22Rv1 (cell line): ENCODE data around the gene TTC32.
A peak's percentile ranks its signal among the peaks of the same experiment; 100 is the strongest.

Experiments used
- H3K27ac ChIP-seq: fragments of 450-650 bp; 2 replicates; pipeline ENCODE4 v1.5.1; 2017
- ZFX ChIP-seq: fragments of 450-650 bp; IDR thresholded peaks from 2 replicates; pipeline ENCODE4 v1.6.1; 2017; ENCODE audit warnings: antibody characterized with exemption, borderline replicate concordance
- TF ChIP-seq, protein P1 (sequence below): fragments of 450-650 bp; IDR thresholded peaks from 2 replicates; pipeline ENCODE4 v1.5.1; 2017; ENCODE audit warnings: mild to moderate bottlenecking

The TTC32 gene

GRCh38 chr2:19901442-19902215, at the start of gene TTC32:
Gene TTC32, minus strand, starts transcription at chr2:19901983. Its CDS starts 129 bp downstream, at chr2:19901854.
- H3K27ac ChIP-seq = peak within 1 kb of the TSS; percentile 89
- no peak for TF ChIP-seq ZFX
- TF ChIP-seq, protein P1, sequence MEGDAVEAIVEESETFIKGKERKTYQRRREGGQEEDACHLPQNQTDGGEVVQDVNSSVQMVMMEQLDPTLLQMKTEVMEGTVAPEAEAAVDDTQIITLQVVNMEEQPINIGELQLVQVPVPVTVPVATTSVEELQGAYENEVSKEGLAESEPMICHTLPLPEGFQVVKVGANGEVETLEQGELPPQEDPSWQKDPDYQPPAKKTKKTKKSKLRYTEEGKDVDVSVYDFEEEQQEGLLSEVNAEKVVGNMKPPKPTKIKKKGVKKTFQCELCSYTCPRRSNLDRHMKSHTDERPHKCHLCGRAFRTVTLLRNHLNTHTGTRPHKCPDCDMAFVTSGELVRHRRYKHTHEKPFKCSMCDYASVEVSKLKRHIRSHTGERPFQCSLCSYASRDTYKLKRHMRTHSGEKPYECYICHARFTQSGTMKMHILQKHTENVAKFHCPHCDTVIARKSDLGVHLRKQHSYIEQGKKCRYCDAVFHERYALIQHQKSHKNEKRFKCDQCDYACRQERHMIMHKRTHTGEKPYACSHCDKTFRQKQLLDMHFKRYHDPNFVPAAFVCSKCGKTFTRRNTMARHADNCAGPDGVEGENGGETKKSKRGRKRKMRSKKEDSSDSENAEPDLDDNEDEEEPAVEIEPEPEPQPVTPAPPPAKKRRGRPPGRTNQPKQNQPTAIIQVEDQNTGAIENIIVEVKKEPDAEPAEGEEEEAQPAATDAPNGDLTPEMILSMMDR = no peak

- TF ChIP-seq ZFX = no peak
- TF ChIP-seq, protein P1 = no peak
- no peak overlapping the region for H3K27ac ChIP-seq
Observed at GRCh38 chr2:19949071-19949470, 47.3 kb upstream of the TTC32 start.

GRCh38 chr2:19947184-19947940, 45.6 kb upstream of the TTC32 start:
- no peak overlapping the region for H3K27ac ChIP-seq
- TF ChIP-seq, protein P1 = no peak
- TF ChIP-seq ZFX = no peak

DNA sequence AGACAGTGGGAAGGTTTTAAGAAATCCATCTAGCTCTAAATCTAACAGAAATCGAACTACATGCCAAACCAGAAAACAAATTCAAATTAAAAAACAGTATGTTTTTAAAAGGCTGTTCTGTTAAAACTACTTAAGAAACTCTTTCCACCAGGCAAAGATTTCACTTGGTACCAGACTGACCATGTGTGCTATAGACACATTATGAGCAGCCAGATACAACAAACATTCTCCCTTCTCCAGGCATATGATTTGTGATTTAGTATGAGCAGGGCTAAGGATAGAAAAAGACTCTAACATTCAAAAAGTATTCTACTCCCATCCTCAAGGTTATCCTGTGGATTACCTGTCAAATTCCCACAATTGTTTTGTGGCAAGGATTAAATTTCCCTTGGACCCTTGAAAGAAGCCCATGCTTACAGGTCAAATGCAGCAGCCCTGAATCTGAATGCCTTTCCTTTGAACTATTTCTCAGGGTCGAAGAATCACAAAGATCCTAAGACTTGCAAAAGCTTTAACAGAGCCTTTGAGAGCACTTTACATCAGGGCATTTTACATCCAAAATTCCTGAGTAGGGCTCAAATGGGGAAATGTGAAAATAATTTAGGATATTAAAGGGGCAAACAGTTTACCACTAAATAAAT, 42.5 kb upstream of the TTC32 start:
- no peak for TF ChIP-seq ZFX
- no peak overlapping the region for H3K27ac ChIP-seq

DNA sequence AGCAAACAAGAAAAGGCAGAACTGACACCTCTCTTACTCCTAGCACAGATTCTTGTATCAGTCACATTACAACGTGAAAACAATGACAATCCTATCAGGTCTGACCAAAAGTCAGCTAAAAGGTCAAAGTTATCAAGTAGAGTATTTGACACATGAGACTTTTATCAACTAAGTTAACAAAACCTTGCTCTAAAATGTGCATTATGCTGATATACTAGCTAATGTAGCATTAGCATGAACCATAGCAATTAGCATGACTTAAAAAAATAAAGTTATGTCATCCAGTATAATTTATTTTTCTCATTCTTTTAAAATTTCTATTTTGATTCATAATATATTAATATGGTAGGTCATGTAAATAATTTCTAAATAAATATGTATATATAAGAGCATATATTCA, 41.4 kb upstream of the TTC32 start:
- no peak overlapping the region for H3K27ac ChIP-seq
- TF ChIP-seq, protein P1 = no peak
- TF ChIP-seq ZFX = no peak

- H3K27ac ChIP-seq = no peak overlapping the region
- TF ChIP-seq, protein P1 = no peak
- TF ChIP-seq ZFX = no peak
Observed at GRCh38 chr2:19942199-19942598, 40.4 kb upstream of the TTC32 start.

GRCh38 chr2:19937004-19937403, 35.2 kb upstream of the TTC32 start:
- TF ChIP-seq, protein P1 = no peak
- TF ChIP-seq ZFX = no peak
- H3K27ac ChIP-seq = no peak overlapping the region
